Mucosa of stomach (tissue), 1 donor: ENCODE measurements around the gene HOXD12.

Experiments
- H3K27me3 ChIP-seq: one replicate; pipeline ENCODE4 v1.7.0; 2013; ENCODE audit warnings: mild to moderate bottlenecking, low read length; ENCODE audit not compliant: control insufficient read depth, insufficient read depth
- H3K36me3 ChIP-seq: one replicate; pipeline ENCODE4 v1.7.0; 2013; ENCODE audit warnings: low read length; ENCODE audit not compliant: control insufficient read depth, insufficient read depth
- H3K4me1 ChIP-seq: one replicate; pipeline ENCODE4 v1.7.0; 2013; ENCODE audit warnings: mild to moderate bottlenecking, low read length; ENCODE audit not compliant: control insufficient read depth, insufficient read depth
- H3K4me3 ChIP-seq: one replicate; pipeline ENCODE4 v1.7.0; 2013; ENCODE audit warnings: low read length
- H3K9ac ChIP-seq: one replicate; pipeline ENCODE4 v1.7.0; 2013; ENCODE audit warnings: mild to moderate bottlenecking, low read length, moderate library complexity
- H3K9me3 ChIP-seq: one replicate; pipeline ENCODE4 v1.7.0; 2013; ENCODE audit warnings: mild to moderate bottlenecking, low read length, moderate library complexity; ENCODE audit not compliant: control insufficient read depth
- donor health status: Pancreatic carcinoma.

HOXD12 gene

DNA sequence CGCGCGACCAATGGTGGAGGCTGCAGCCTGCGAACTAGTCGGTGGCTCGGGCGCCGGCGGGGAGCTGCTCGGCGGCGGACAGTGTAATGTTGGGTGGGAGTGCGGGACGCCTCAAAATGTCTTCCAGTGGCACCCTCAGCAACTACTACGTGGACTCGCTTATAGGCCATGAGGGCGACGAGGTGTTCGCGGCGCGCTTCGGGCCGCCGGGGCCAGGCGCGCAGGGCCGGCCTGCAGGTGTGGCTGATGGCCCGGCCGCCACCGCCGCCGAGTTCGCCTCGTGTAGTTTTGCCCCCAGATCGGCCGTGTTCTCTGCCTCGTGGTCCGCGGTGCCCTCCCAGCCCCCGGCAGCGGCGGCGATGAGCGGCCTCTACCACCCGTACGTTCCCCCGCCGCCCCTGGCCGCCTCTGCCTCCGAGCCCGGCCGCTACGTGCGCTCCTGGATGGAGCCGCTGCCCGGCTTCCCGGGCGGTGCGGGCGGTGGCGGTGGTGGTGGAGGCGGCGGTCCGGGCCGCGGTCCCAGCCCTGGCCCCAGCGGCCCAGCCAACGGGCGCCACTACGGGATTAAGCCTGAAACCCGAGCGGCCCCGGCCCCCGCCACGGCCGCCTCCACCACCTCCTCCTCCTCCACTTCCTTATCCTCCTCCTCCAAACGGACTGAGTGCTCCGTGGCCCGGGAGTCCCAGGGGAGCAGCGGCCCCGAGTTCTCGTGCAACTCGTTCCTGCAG, 23.3 kb downstream of the HOXD12 start, which contains the start of gene HOXD9:
TSS of gene HOXD9 (plus strand) at position 37 of the 728 bp plus-strand sequence. CDS start at position 87, 50 bp downstream.
- H3K4me3 ChIP-seq = no peak within 1 kb of the TSS
- peaks cover 95% of the 10 kb centered on the region for H3K27me3 ChIP-seq
- no peak within 1 kb of the TSS for H3K9ac ChIP-seq
- peaks cover 6% of the 10 kb centered on the region for H3K4me1 ChIP-seq
- H3K9me3 ChIP-seq = no peaks in the 10 kb centered on the region
- no peaks in the 10 kb centered on the region for H3K36me3 ChIP-seq

DNA sequence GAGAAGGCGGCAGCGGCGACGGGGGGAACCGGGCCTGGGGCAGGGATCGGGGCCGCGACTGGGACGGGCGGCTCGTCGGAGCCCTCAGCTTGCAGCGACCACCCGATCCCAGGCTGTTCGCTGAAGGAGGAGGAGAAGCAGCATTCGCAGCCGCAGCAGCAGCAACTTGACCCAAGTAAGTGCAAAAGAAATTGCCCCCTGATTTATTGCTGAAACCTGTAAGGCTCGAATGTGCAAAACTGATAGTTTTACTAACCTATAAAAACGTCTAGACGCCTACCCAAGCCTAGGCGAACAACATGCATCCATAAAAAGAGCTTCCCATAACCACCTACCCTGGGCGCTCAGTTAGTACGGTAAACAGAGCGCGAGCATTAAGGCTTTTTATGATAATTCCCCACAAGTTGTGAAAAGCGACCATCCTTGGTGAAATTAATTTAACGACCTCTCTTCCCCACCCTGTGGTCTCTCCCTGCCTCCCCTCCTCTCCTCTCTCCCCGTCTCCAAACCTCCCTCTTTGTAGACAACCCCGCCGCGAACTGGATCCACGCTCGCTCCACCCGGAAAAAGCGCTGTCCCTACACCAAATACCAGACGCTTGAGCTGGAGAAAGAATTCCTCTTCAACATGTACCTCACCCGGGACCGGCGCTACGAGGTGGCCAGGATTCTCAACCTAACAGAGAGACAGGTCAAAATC, 24.0 kb downstream of the HOXD12 start:
- H3K4me3 ChIP-seq = no peak overlapping the region
- H3K36me3 ChIP-seq = no peaks in the 10 kb centered on the region
- H3K4me1 ChIP-seq = peaks cover 6% of the 10 kb centered on the region
- no peak overlapping the region for H3K9ac ChIP-seq
- peaks cover 95% of the 10 kb centered on the region for H3K27me3 ChIP-seq
- H3K9me3 ChIP-seq = no peaks in the 10 kb centered on the region

DNA sequence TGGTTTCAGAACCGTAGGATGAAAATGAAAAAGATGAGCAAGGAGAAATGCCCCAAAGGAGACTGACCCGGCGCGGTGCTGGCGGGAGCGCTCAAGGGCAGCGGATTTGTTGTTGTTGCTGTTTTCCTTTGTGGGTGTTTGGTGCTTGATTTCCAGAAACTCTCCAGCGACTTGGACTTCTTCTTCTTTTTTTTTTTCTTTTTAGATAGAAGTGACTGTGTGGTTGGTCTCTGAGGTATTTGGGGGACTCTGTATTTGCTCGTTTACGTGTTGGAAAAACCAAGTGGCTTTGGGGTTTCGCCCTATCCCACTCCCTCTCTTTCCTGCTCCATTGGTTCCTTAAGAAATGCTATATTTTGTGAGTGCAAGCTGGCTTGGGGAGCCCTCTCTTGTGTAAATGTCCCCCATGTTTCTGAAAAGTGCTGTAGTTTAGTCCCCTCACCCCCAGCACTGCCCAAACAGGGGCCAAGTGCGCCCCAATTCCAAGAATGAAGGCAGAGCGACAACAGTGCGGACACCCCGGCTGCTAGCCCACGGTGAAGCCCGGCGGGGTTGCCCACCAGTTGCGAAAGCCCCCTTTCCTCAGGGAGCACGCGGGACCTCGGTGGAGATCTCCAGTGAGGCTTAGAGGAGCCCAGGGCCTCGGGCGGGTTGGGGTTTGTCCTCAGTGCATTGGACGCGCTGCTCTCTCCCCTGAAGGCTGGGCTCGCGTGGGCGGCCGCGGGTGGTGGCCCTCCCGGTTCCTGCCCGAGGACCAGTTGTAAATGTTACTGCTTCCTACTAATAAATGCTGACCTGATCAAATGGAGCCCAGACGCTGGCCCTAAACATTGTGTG, 24.7 kb downstream of the HOXD12 start:
- Histone ChIP-seq H3K4me3 (no peak overlapping the region), H3K9ac (no peak overlapping the region), H3K27me3 (peaks cover 96% of the 10 kb centered on the region), H3K9me3 (no peaks in the 10 kb centered on the region), H3K4me1 (peaks cover 6% of the 10 kb centered on the region), H3K36me3 (no peaks in the 10 kb centered on the region)

DNA sequence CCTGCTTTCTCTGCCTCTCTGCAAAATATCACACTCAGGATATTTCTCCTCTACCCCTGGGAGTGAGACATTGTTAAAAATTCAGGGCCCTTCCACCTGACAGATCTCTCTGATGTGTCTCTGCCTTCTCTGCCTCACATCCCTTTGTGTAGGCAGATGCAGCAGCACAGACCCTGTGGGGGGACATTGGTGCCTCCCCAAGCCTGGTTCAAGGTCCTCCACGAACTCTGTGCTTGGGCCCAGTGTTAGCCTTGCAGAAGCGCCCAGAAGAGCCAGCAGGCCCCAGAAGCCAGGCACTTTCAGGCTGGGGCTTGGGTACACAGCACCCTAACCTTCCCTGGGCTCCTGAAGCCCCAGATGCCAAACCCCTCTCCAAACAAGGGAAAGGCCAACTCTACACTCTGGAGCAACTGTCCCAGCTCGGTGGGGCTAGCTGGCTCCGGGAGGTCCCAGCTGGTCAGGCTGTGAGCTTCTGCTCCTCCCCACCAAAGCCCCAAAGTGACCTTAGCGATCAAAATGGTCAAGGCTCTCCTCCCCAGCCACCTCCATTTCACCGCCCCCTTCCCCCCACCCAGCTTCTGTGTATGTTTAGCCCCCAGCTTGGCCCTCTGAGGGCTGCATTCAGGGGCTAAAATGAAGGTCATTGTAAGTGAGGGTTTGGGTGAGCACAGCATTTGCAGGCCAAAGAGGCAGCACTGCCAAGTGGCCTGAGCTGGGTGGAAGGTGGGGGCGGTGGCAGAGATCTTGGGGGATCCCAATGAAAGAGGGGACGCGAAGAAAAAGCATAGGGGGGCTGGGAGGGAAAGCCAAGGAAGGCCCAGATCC, 25.6 kb downstream of the HOXD12 start:
- H3K36me3 ChIP-seq = no peaks in the 10 kb centered on the region
- H3K9me3 ChIP-seq = no peaks in the 10 kb centered on the region
- peaks cover 98% of the 10 kb centered on the region for H3K27me3 ChIP-seq
- H3K4me1 ChIP-seq = peaks cover 6% of the 10 kb centered on the region
- no peak overlapping the region for H3K9ac ChIP-seq
- H3K4me3 ChIP-seq = no peak overlapping the region

DNA sequence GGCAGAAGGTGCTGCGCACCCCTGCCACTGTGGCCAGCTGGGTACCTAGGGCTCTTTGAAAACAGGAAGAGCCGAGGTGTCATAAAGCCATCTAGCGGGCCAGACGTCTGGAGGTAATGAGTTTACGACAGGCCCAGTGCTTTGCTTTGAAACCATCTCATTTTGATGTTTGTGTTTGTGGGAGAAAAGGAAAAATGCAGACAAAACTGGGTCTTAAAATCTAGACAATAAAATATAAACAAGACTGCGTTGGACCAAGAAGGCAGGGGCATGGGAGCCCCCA, 26.1 kb downstream of the HOXD12 start:
- H3K27me3 ChIP-seq = peaks cover 98% of the 10 kb centered on the region
- H3K9me3 ChIP-seq = no peaks in the 10 kb centered on the region
- no peak overlapping the region for H3K4me3 ChIP-seq
- peaks cover 6% of the 10 kb centered on the region for H3K4me1 ChIP-seq
- no peak overlapping the region for H3K9ac ChIP-seq
- no peaks in the 10 kb centered on the region for H3K36me3 ChIP-seq

DNA sequence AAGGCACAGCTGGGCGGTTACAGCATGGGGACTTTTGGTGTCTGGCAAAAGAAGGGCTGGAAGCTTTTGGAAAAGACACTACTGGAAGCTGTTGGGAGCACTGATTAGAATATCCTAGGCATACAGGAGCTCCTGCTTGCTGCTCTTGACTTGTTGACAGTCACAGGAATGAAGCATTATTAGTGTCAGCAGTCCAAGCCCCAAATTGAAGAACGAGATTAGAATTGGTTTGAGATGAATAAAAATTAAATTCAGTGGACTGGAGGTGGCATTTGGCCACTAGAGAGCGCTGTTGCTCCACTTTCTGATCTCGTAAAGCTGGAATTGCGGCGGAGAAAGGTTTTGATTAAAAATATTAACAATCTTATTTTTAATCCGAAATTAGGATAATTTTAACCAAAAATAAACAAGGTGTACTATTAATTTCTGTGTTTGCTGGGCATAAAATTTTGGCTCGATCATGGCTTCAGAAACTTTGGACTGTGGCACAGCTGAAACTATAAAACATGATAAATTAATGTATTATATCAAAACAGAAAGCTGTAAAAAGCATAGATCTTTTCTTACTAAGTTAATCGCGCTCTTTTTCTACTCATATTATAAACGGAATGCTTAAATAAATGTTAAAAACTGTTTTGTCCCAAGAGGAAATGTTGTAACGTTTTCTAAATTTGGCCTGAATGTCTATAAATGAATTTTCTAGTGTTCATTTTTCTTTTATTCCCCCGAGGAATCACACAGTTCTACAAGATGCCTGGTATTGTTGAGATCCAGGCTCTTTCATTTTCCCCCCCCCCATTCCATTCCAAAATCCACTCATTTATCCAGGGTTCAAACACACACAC, 27.6 kb downstream of the HOXD12 start:
- no peak overlapping the region for H3K9ac ChIP-seq
- H3K36me3 ChIP-seq = no peaks in the 10 kb centered on the region
- H3K27me3 ChIP-seq = peaks cover 96% of the 10 kb centered on the region
- H3K4me1 ChIP-seq = peaks cover 6% of the 10 kb centered on the region
- H3K4me3 ChIP-seq = no peak overlapping the region
- H3K9me3 ChIP-seq = no peaks in the 10 kb centered on the region

DNA sequence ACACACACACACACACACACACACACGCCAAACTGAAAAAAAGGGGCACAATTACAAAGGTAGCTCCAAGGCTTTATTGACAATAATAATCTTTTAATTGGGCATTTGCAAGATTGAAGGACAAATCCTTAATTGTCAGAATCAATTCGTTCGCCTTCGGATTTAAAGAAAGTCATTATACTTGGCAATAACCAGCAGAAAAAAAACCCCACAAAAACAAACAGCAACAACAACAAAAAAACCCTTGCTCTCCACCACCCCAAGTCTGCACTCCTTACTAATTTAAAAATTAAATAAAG, 28.1 kb downstream of the HOXD12 start:
- Histone ChIP-seq H3K9me3 (no peaks in the 10 kb centered on the region), H3K4me1 (peaks cover 1% of the 10 kb centered on the region), H3K27me3 (peaks cover 96% of the 10 kb centered on the region), H3K36me3 (no peaks in the 10 kb centered on the region), H3K9ac (no peak overlapping the region), H3K4me3 (no peak overlapping the region)

DNA sequence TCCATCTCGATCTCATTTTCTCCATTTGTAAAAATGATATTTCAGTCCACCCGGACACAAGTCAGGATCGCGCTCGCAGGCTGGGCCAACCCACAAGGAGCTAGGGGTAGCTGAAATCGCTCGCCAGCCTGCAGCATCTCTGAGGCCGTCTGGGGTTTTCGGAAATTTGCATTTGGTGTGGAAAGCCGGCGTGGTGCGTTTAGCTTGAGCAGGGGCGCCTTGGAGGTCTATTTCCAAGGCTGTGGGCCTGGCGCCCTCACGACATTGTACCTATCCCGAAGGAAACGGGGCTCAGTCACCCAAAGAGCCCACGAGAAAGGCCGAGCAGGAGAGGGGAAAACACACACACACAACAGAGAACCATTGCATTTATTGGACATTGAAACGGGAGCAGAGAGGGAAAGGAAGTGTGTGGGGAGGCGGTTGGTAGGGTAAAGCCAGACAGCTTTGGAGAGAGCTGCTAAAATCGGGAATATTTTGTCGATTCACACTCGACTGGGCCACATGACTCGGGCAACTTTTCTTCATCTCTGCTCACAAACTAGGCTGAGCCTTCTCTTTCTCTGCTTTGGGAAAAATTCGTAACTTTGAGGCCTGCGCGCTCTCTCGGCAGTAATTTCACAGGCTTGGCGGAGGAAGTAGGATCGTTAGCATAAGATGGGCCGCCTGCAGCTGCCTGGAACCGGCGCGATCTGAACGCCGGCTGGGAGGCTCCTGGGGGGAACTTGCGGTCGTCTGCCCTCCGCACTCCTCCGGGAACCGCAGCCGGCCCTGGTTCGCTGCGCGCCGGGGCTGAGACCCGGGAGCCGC, 28.8 kb downstream of the HOXD12 start:
- Histone ChIP-seq H3K9me3 (no peaks in the 10 kb centered on the region), H3K4me1 (no peaks in the 10 kb centered on the region), H3K9ac (no peak overlapping the region), H3K27me3 (peaks cover 96% of the 10 kb centered on the region), H3K36me3 (no peaks in the 10 kb centered on the region), H3K4me3 (no peak overlapping the region)

DNA sequence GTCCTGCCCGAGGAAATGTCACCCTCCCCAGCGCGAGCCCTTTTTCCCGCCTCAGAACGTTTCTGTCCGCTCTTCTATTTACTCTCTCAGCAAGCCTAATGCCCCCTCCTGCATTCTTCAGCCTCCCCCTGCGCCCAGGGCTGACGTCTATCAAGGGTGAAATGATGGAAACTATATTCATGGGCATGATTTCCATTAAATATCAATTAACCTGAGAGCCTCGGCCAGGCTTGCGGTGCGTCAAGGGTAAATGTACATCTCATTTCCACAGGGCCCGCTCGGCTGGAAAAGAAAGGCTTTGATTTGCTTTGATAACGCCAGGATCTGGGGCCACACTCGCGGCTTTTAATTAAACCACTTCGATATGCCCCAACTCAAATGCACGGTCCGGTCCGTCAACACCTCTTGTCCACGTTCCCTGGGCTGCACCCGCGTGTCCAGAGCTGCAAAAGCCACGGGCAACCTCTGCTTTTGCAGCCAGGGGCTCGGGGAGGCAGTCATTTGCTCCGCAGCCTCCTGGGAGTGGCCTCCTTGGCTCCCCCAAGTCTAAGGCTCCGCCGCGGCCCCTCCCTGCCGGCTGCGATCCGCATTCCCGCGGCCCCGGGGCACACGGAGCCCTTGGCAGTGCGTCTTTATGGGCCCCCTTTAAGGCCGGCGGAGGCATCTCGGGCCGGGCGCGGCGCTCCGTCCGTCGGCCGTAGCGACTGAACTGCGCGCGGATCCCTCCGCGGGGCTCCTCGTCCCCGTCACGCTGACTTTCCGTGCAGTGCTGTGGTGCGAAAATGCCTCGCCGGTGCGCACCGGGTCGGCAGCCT, 29.6 kb downstream of the HOXD12 start, which contains the start of gene HOXD8:
TSS of gene HOXD8 (plus strand) at position 724 of the 815 bp plus-strand sequence. CDS start 662 bp downstream, outside the sequence.
- H3K36me3 ChIP-seq = no peaks in the 10 kb centered on the region
- H3K4me3 ChIP-seq = no peak within 1 kb of the TSS
- no peaks in the 10 kb centered on the region for H3K4me1 ChIP-seq
- peaks cover 96% of the 10 kb centered on the region for H3K27me3 ChIP-seq
- no peak within 1 kb of the TSS for H3K9ac ChIP-seq
- no peaks in the 10 kb centered on the region for H3K9me3 ChIP-seq

DNA sequence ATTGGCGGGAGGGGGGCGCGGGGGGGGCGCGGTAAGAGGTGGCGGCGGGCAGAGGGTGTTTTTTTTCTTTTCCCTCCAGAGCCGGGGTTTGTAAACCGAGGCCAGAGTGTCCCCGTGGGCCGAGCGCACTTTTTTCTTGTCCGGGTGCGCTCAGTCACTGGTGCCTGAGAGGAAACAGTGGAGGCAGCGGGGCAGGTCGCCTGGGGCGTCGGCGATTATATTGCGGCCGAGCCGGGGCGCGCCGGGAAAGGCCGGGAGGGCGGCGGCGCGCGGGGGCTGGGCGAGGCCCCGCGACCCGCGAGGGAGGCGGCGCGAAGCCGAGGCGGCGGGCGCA, 30.2 kb downstream of the HOXD12 start:
- Histone ChIP-seq H3K36me3 (no peaks in the 10 kb centered on the region), H3K9me3 (no peaks in the 10 kb centered on the region), H3K9ac (no peak overlapping the region), H3K27me3 (peaks cover 96% of the 10 kb centered on the region), H3K4me1 (no peaks in the 10 kb centered on the region), H3K4me3 (no peak overlapping the region)
